Measurements from ENCODE around the gene WDR33.

Gene WDR33

DNA sequence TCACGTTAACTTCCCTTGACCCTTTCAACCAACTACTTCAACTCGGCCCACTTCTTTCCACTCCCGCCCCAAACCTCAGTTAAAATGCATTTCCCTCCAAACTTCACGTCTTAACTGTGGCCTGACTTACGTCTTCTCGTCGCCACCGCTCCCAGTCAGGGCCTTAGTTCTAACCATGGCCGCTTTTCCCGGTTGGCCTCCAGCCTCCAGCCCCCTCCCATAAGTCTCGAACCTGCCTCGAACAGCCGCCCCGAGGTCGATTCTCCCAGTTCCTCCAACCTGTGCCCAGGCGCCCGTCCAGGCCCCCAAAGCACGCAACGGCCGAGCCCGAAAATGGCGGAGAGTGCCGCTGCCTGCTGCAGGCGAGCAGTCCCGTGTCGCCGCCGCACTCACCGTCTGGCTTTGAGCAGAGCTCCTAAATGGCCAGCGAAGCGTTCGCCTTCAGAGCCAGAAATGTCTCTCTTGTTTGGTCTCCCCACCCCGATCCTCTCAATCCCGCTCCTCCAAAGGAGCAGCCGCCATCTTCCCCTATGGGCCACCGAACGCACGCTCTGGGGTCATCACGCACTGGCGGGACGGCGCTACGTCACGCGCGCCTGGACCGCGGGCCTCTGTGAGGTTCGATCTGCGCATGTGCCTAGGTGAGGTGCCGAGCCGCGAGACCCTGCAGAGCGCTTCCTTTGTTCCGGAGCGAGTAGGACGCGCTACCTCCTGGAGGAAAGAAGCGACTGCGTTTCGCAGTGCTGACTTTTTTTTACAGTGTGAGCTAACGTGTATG lies at the start of gene WDR33:
Gene WDR33 (minus strand): TSS at position 553 of the 778 bp plus-strand sequence. CDS start 40,190 bp downstream, outside the sequence.
- TF ChIP-seq, protein P1, sequence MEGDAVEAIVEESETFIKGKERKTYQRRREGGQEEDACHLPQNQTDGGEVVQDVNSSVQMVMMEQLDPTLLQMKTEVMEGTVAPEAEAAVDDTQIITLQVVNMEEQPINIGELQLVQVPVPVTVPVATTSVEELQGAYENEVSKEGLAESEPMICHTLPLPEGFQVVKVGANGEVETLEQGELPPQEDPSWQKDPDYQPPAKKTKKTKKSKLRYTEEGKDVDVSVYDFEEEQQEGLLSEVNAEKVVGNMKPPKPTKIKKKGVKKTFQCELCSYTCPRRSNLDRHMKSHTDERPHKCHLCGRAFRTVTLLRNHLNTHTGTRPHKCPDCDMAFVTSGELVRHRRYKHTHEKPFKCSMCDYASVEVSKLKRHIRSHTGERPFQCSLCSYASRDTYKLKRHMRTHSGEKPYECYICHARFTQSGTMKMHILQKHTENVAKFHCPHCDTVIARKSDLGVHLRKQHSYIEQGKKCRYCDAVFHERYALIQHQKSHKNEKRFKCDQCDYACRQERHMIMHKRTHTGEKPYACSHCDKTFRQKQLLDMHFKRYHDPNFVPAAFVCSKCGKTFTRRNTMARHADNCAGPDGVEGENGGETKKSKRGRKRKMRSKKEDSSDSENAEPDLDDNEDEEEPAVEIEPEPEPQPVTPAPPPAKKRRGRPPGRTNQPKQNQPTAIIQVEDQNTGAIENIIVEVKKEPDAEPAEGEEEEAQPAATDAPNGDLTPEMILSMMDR (IDR thresholded peaks at IDR 0.05; ENCODE audit: low read length, missing control alignments) = peak; percentile 11
- peak; percentile 87 for DNase-seq (ENCODE audit: low read depth)
- H3K4me3 ChIP-seq (replicated peaks; ENCODE audit: low read depth, low read length) = peak within 1 kb of the TSS; percentile 80

DNA sequence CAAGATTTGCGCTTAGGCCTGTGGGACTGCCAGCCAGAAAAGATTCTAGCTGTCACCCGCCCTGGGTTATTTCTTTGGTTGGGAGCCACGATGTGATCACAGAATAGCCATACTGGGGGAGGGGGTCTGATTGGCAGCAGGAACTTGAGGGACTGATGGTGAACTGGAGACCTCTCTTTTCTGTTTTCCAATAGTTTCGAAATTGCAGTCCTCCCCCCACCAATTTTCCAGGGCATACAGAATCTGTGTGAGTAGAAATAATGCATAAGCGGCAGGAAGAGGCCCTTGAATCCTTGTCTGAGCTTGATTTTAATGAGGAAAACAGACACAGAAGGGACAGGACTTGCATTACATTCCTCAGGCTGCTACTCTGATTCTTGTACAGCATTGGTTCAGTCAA lies 49.2 kb upstream of the WDR33 start:
- H3K4me3 ChIP-seq (replicated peaks; ENCODE audit: low read depth, low read length) = no peak overlapping the region
- TF ChIP-seq, protein P1 (IDR thresholded peaks at IDR 0.05; ENCODE audit: low read length, missing control alignments) = no peak
- no peak for DNase-seq (ENCODE audit: low read depth)

DNA sequence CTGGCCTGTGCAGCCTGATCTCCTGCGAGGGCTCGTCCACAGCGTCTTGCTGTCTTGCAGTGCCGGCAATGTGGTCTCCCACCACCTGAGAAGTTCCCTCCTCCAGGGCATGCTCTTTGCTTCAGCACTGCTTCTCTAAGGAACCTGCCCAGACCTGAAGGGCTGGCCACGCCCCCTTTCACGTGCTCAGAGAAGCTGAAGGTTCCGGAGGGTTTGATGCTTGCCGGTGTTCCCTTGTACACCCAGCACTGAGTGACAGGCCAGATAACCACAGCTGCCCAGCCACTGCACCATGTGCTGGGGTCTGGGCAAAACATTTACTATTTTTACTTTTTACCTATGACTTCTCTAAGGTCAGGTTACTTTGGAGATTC lies 48.7 kb upstream of the WDR33 start:
- DNase-seq (ENCODE audit: low read depth) = no peak
- TF ChIP-seq, protein P1 (IDR thresholded peaks at IDR 0.05; ENCODE audit: low read length, missing control alignments) = no peak
- no peak overlapping the region for H3K4me3 ChIP-seq (replicated peaks; ENCODE audit: low read depth, low read length)

DNA sequence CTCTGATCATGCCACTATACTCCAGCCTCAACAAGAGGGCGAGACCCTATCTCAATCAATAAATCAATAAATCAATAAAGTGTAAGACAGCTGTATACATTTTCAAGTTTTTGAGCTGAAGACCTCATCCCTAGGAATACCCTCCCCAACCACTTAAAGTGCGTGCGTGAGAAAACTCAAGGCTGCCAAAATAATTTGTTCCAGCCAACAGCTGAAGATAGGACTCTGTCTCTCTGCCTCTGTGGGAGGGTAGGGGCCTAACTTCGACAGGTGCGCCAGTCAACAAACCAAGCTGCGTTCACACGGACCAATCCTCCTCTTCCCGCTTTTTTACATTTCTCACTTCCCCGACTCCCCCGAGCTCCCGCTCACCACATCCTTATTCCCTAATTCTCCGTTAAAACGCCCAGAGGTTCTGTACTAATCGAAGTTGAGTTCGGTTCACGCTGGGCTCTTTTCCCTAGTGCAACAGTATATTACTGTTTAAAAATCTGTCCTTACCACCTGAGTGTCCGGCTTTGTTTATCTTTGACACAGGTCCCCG lies 46.4 kb upstream of the WDR33 start:
- peak overlapping the region; percentile 74 for H3K4me3 ChIP-seq (replicated peaks; ENCODE audit: low read depth, low read length)
- TF ChIP-seq, protein P1 (IDR thresholded peaks at IDR 0.05; ENCODE audit: low read length, missing control alignments) = no peak
- no peak for DNase-seq (ENCODE audit: low read depth)

DNA sequence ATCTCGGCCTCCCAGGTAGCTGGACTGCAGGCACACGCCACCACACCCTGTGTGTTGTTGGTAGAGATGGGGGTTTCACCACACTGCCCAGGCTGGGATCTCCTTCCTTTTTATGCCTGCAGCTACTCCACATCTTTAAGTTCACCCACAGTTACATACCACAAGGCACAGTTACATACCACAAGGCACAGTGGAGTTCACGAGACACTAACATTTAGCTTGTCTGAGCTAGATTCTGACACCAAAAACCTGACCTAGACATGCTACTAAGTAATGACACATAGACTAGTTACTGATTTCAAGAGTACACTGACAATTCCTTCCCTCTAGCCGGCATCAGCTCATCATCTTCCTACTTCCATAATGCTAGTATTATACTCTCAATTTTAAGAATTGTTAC lies 42.7 kb upstream of the WDR33 start:
- TF ChIP-seq, protein P1 (IDR thresholded peaks at IDR 0.05; ENCODE audit: low read length, missing control alignments) = no peak
- no peak for DNase-seq (ENCODE audit: low read depth)
- H3K4me3 ChIP-seq (replicated peaks; ENCODE audit: low read depth, low read length) = no peak overlapping the region

DNA sequence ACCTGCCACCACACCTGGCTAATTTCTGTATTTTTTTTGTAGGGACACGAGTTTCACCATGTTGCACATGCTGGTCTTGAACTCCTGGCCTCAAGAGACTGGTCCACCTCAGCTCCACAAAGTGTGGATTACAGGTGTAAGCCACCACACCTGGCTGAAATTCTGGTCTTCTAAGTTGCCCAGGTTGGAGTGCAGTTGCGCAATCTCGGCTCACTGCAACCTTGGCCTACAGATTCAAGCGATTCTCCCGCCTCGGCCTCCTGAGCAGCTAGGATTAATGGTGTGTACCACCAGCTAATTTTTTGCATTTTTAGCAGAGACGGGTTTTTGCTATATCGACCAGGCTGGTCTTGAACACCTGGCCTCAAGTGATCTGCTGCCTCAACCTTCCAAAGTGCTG lies 41.4 kb upstream of the WDR33 start:
- TF ChIP-seq, protein P1 (IDR thresholded peaks at IDR 0.05; ENCODE audit: low read length, missing control alignments) = no peak
- DNase-seq (ENCODE audit: low read depth) = no peak
- no peak overlapping the region for H3K4me3 ChIP-seq (replicated peaks; ENCODE audit: low read depth, low read length)
